Duodenal mucosa (tissue), 2 donors: ENCODE results near the gene SEMA6B.
"Not testable (repeated sequence)": the region's sequence is repeated elsewhere in the genome, so short reads cannot be mapped to it uniquely, and the experiment has no call there.

ENCODE experiments used
- H3K27ac ChIP-seq: one replicate; pipeline ENCODE4 v1.7.0; 2013; ENCODE audit warnings: low read depth, low read length
- H3K27me3 ChIP-seq, 2 donors: one replicate each; pipeline ENCODE4 v1.7.0; 2013; ENCODE audit warnings: low read length in 2 of 2, control low read depth in 1 of 2; ENCODE audit not compliant: insufficient read depth in 2 of 2, control insufficient read depth in 1 of 2
- H3K36me3 ChIP-seq, 2 donors: one replicate each; pipeline ENCODE4 v1.7.0; 2013; ENCODE audit warnings: low read length in 2 of 2, control low read depth in 1 of 2; ENCODE audit not compliant: insufficient read depth in 2 of 2, control insufficient read depth in 1 of 2
- H3K4me1 ChIP-seq, 2 donors: one replicate each; pipeline ENCODE4 v1.7.0; 2013; ENCODE audit warnings: low read length in 2 of 2, control low read depth in 1 of 2; ENCODE audit not compliant: insufficient read depth in 2 of 2, control insufficient read depth in 1 of 2
- H3K4me3 ChIP-seq, 2 donors: one replicate each; pipeline ENCODE4 v1.7.0; 2013; ENCODE audit warnings: low read length in 2 of 2, low read depth in 1 of 2
- H3K9ac ChIP-seq, 2 donors: one replicate each; pipeline ENCODE4 v1.7.0; 2013; ENCODE audit warnings: low read length in 2 of 2, low read depth in 1 of 2
- H3K9me3 ChIP-seq, 2 donors: one replicate each; pipeline ENCODE4 v1.7.0; 2013; ENCODE audit warnings: low read length in 2 of 2, control low read depth in 1 of 2; ENCODE audit not compliant: control insufficient read depth in 1 of 2

SEMA6B gene

DNA sequence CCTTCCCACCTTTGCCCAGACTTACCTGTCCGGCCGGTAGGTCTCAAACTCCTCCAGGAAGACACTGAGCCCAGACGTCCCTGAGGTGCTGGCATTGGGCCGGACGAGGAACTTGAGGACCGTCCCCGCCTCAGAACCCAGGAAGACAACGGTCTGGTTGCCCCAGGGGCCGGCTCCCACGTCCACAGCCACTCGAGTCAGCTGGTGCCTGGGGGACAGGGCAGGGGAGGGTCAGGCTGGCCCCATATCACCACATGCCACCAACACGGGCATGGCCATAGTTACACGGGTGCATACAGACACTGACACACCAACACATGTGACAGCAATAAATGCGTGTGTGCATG lies 11.3 kb downstream of the SEMA6B start:
- Histone ChIP-seq H3K36me3 (no peaks in the 10 kb centered on the region), H3K27ac (no peak overlapping the region), H3K9me3 (no peaks in the 10 kb centered on the region), H3K4me3 (no peak overlapping the region), H3K27me3 (peaks cover 0 to 2% of the 10 kb centered on the region in 2 donors), H3K9ac (no peak overlapping the region), H3K4me1 (peaks cover 6% of the 10 kb centered on the region in 2 donors)

DNA sequence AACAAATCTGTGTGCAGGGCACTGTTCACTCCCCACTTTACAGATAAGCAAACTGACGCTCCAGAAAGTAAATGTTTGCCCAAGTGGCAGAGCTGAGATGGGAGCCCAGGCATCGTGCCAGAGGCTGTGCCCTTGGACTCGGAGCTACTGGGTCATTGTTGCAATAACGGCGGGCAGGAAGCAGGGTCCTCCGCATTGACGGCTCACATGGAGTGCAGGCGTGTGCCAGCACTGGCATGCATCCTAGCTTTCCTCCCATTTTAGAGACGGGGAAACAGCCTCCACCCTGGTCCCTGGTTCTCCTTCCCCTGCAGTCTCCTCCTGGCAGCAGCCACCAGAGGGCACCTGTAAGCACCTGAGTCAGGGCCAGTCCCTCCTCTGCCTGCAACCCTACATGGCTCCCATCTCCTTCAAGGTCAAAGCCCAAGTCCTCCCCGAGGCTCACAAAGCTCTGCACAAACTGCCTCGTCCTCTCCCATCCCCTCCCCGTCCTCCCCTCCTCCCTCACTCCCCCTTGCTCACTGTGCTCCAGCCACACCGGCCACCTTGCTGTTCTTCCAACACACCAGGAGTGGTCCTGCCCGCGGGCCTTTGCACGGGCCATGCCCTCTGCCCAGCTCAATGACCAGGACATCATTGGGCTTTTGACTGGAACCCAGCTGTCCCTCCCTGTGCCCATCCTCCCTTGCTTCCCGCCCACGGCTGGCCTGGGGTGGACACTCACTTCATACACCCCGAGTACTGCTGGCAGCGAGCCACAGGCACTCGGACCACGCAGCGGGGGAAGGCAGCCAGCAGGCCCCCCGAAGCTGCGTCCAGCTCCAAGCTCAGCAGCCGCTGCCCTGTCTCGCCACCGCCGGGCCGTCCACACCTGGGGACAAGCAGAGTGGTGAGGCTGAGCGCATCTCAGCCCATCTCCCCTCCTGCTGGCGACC lies 11.9 kb downstream of the SEMA6B start:
- H3K9me3 ChIP-seq = no peaks in the 10 kb centered on the region
- H3K4me1 ChIP-seq = peaks cover 6% of the 10 kb centered on the region in 2 donors
- no peaks in the 10 kb centered on the region for H3K36me3 ChIP-seq
- no peak overlapping the region for H3K4me3 ChIP-seq
- H3K27ac ChIP-seq = no peak overlapping the region
- no peak overlapping the region for H3K9ac ChIP-seq
- H3K27me3 ChIP-seq = no peaks in the 10 kb centered on the region

DNA sequence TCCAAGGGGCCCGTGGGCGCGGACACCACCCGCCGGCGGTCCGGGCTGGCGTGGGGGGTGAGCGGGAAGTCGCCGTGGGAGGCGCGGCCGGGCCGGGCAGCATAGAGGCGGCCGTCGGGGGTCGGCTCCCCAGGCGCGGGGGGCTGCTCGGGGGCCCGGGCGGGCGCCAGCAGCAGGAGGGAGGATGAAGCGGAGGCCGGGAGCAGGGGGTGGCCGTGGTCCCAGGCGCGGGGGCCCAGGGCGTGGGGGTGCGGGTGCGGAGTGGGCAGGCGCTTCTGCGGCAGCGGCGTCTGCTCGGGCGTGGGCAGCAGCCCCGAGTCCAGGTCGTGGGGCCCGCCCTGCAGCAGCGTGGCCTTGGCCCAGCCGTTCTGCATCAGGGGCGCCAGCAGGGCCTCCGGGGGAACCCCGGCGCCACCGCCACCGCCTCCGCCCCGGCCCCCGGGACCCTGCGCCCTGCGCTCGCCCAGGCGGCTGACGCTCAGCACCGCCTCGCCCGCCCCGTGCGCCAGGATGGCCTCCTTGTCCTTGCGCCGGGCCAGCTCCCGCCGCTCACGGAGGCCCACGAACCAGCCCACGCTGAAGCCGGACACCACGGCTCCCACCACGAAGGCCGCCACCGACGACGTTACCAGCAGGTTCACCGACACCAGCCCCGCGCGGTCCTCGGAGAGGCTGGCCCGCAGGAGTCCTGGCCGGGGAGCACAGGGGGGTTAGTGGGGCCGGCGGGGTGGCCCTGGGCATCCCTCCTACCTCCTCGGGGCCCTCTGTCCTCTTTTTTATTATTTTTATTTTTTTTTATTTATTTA lies 15.4 kb downstream of the SEMA6B start:
- Histone ChIP-seq H3K9me3 (no peaks in the 10 kb centered on the region), H3K4me1 (peaks cover 6 to 20% of the 10 kb centered on the region in 2 donors), H3K9ac (no peak overlapping the region), H3K4me3 (no peak overlapping the region), H3K36me3 (no peaks in the 10 kb centered on the region), H3K27me3 (no peaks in the 10 kb centered on the region), H3K27ac (no peak overlapping the region)

DNA sequence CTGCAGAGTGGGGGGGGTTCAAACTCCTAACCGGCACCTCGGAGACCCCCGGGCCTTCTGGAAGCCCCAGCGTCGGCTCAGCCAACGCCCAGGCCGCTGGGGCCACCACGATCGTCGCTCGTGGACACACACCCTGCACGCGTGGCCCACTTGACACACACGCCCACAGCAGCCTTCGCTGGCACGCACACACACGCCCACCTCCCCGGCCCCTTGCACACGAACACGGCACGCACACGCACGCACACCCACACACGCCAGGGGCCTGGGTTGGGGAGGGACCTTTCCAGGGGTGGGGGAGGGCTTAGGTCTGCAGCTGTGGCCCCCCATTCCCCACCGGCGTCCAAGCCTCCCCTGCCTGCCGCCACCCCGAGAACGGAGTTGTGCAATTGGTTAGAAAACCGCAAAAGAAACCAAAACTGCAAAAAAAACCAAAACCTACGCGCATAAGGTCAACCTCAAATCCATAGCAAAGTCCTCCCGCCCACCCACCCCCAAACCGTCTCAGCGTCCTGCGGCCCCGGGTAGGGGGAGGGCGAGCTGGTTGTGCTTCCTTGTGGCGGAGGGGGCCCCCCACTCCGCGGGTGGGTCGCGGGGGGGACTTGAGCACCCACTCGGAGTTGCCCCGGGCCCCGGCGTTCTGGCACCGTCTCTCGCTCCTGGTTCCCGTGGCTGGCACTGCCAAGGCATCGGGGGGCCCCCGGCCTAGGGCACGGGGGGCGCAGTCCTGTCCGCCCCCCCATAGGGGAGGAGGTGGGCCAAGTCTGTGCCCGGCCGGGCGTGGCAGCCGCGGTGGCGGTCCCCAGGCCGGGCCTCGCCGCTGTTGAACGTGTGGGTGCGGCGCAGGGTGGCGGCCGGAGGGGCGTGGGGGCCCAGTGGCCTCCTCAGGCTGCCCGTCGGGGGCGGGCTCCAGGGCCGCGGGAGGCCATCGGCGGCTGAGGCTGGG lies 16.3 kb downstream of the SEMA6B start:
- H3K27ac ChIP-seq = no peak overlapping the region
- no peaks in the 10 kb centered on the region for H3K27me3 ChIP-seq
- H3K4me3 ChIP-seq = no peak overlapping the region
- no peaks in the 10 kb centered on the region for H3K9me3 ChIP-seq
- no peaks in the 10 kb centered on the region for H3K36me3 ChIP-seq
- no peak overlapping the region for H3K9ac ChIP-seq
- H3K4me1 ChIP-seq = peaks cover 6 to 20% of the 10 kb centered on the region in 2 donors

DNA sequence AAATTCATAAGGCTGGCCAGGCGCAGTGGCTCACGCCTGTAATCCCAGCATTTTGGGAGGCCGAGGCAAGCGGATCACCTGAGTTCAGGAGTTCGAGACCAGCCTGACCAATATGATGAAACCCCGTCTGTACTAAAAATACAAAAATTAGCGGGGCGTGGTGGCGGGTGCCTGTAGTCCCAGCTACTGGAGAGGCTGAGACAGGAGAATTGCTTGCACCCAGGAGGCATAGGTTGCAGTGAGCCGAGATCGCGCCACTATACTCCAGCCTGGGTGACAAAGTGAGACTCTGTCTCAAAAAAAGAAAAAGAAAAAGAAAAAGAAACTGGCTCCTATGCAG lies 17.7 kb downstream of the SEMA6B start:
- not testable (repeated sequence) for H3K9ac ChIP-seq, H3K9me3 ChIP-seq, H3K4me3 ChIP-seq, H3K27me3 ChIP-seq, H3K36me3 ChIP-seq, H3K27ac ChIP-seq
- peaks cover 4 to 20% of the 10 kb centered on the region in 2 donors for H3K4me1 ChIP-seq

DNA sequence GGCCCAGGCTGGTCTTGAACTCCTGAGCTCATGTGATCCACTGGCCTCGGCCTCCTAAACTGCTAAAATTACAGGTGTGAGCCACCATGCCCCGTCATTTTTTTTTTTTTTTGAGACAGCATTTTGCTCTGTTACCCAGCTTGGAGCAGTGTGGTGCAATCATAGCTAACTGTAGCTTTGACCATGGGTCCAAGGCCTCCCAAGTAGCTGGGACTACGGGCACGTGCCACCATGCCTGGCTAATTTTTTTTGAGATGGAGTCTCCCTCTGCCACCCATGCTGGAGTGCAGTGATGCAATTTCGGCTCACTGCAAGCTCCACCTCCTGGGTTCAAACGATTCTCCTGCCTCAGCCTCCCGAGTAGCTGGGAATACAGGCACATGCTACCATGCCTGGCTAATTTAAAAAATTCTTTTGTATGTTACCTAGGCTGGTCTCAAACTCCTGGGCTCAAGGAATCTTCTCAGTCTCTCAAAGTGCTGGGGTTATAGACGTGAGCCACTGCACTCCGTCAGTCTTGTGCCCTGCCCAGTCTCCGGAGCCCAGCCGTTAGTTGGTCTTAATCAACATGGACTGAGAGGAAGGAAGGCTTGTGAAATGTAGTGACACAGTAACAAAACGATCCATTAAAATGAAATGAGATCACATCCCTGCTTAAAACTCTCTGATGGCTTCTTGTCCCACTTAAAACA lies 18.2 kb downstream of the SEMA6B start:
- peaks cover 4 to 23% of the 10 kb centered on the region in 2 donors for H3K4me1 ChIP-seq
- no peak overlapping the region for H3K4me3 ChIP-seq
- H3K27me3 ChIP-seq = no peaks in the 10 kb centered on the region
- no peak overlapping the region for H3K9ac ChIP-seq
- no peak overlapping the region for H3K27ac ChIP-seq
- no peaks in the 10 kb centered on the region for H3K36me3 ChIP-seq
- H3K9me3 ChIP-seq = no peaks in the 10 kb centered on the region

DNA sequence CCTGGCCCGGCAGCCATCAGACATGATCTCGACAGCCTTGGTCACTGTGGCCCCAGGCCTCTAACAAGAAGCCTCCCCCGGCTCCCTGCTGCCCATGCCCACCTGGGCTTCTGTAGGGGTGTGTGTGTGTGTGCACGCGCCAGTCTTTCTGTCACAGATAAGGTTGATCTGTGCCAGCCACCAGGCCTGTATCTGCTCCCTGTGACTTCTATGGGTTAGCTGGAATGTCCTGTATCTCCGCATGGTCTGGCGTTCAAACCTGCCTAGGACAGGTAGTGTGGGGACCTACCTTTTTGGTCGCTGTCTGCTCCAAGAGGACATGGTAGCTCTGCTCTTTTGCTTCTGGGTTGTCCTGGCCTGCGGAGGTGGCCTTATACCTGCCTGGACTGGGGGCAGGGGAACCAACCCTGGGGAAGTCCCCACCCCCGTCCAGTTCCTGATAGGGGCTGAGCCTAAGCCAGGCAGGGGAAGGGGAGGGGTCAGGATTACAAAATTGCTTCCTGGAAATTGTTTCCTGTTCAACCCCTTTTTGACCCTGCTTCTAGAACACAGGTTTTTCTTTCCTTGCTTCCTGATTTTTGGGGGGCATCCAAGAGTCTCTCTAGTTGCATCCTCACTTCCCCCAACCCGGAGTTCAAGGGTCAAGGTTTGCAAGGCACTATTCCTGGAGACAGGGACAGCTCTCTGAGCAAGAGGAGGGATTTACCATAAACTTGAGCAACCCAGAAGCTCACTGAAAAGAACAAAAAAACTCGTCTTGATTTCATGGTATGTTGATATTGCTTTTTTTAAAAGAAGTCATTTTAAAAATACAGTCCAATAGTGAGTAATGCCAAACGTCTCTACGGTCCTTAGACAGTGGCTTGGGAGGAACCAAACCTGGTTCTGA lies 19.5 kb downstream of the SEMA6B start, which contains the start of gene LRG1:
Gene LRG1, minus strand, starts transcription at position 344 of the 889 bp plus-strand sequence. Its CDS starts 23 bp downstream, at position 321.
- H3K4me3 ChIP-seq = peak within 1 kb of the TSS; percentile 38 to 57
- no peaks in the 10 kb centered on the region for H3K9me3 ChIP-seq
- peak within 1 kb of the TSS; percentile 26 for H3K27ac ChIP-seq
- no peaks in the 10 kb centered on the region for H3K36me3 ChIP-seq
- H3K4me1 ChIP-seq = peaks cover 13 to 28% of the 10 kb centered on the region in 2 donors
- peak within 1 kb of the TSS; percentile 52 to 54 for H3K9ac ChIP-seq
- H3K27me3 ChIP-seq = no peaks in the 10 kb centered on the region

DNA sequence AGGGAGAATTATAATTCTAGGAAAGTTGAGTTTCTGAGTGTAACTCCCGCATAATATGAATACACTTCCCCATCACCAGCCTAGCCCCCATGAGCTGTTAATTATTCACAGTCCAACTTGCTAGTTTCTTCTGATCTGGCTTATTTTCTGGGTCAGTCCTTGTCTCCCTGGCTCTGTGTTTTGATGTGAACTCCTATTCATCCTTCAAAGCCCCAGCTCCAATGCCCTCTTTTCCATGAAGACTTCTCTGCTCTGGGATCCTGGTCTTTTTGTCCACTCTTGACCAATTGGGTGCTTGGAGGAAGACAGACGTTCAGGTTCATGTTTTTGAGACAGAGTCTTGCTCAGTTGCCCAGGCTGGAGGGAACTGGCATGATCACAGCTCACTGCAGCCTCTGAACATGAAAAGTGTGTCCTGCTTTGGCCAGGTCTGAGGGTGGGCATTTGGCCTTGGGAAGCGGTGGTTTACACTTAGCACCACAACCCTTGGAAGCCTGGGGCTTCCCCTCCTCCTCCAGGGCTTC lies 20.3 kb downstream of the SEMA6B start:
- no peak overlapping the region for H3K9ac ChIP-seq
- peaks cover 13 to 28% of the 10 kb centered on the region in 2 donors for H3K4me1 ChIP-seq
- H3K27ac ChIP-seq = no peak overlapping the region
- peak overlapping the region; percentile 38 to 57 for H3K4me3 ChIP-seq
- no peaks in the 10 kb centered on the region for H3K27me3 ChIP-seq
- H3K36me3 ChIP-seq = no peaks in the 10 kb centered on the region
- H3K9me3 ChIP-seq = no peaks in the 10 kb centered on the region
